Panc1 (cell line): Measurements from ENCODE around the gene SLC1A2. TPM values are rescaled to one million over a fixed set of nuclear protein-coding genes. Genes with fewer than 3 reads are reported as not detected.

ENCODE experiments used
- ATAC-seq: fragments of 200-7000 bp; cut with Tn5 transposase; 2 replicates; pipeline ENCODE4 v1.9.1; 2020; ENCODE audit warnings: mild to moderate bottlenecking, moderate library complexity
- BruUV-seq: library from RNA; stranded (reverse); fragments of 400-500 nt; replicated peaks from 2 replicates; lab custom pipeline; 2021; lab: Mats Ljungman, UMichigan
- CTCF ChIA-PET: fragments of 300-600 bp; sonication (Branson Sonifier 250); formaldehyde crosslinking; loops from one replicate; lab custom pipeline; 2022; ENCODE audit warnings: antibody characterized with exemption; lab: Charles Lee
- POLR2A ChIA-PET: fragments of 300-600 bp; sonication (Branson Sonifier 250); formaldehyde crosslinking; loops from one replicate; lab custom pipeline; 2022; ENCODE audit warnings: antibody characterized with exemption; lab: Charles Lee
- DNase-seq: peaks from one replicate; pipeline ENCODE4 v3.0.0-alpha.2; 2010; ENCODE audit warnings: low read depth, low spot score
- H3K27ac ChIP-seq: 2 replicates; pipeline ENCODE4 v1.5.1; 2011; ENCODE audit warnings: mild to moderate bottlenecking, low read length, inconsistent platforms
- H3K27me3 ChIP-seq: fragments of 200-500 bp; sonication (Bioruptor generic); 2 replicates; pipeline ENCODE4 v1.6.0; 2014; ENCODE audit warnings: low read length, inconsistent platforms; ENCODE audit not compliant: control insufficient read depth, insufficient read depth
- H3K36me3 ChIP-seq: fragments of 200-500 bp; sonication (Bioruptor generic); 2 replicates; pipeline ENCODE4 v1.5.1; 2014; ENCODE audit warnings: inconsistent platforms, mild to moderate bottlenecking, low read length, moderate library complexity; ENCODE audit not compliant: control insufficient read depth, insufficient read depth
- H3K4me1 ChIP-seq: 2 replicates; pipeline ENCODE4 v1.5.1; 2011; ENCODE audit warnings: inconsistent platforms, mild to moderate bottlenecking, low read length, moderate library complexity; ENCODE audit not compliant: control insufficient read depth, insufficient read depth
- H3K4me3 ChIP-seq, 2 experiments: 2 replicates each; pipeline ENCODE4 v1.5.1; 2011 to 2012; ENCODE audit warnings: low read depth in 2 of 2, low read length in 2 of 2, mild to moderate bottlenecking in 2 of 2, inconsistent platforms in 1 of 2, moderate library complexity in 1 of 2
- H3K9me3 ChIP-seq: fragments of 200-500 bp; sonication (Bioruptor generic); 2 replicates; pipeline ENCODE4 v1.5.1; 2014; ENCODE audit warnings: low read depth, mild to moderate bottlenecking, inconsistent platforms, low read length, moderate library complexity; ENCODE audit not compliant: control insufficient read depth, insufficient read depth
- POLR2AphosphoS5 ChIP-seq: IDR thresholded peaks from 2 replicates; pipeline ENCODE4 v1.6.1; 2012; ENCODE audit warnings: mild to moderate bottlenecking, low read depth, low read length, moderate library complexity
- SIN3A ChIP-seq: IDR thresholded peaks from 2 replicates; pipeline ENCODE4 v1.6.1; 2012; ENCODE audit warnings: low read depth, mild to moderate bottlenecking, low read length, moderate library complexity, borderline replicate concordance; ENCODE audit not compliant: insufficient read depth
- TCF7L2 ChIP-seq: IDR thresholded peaks from 2 replicates; pipeline ENCODE4 v1.6.1; 2011; ENCODE audit warnings: mild to moderate bottlenecking, low read depth, low read length, inconsistent platforms
- in situ Hi-C: cut with HindIII; loops from 2 replicates; pipeline ENCODE4 v1.10.0; 2016; ENCODE audit warnings: low sequenced_read_pairs, low pct_unique_long_range_greater_than_20kb
- intact Hi-C: fragments of 100-400 bp; cut with micrococcal nuclease; formaldehyde crosslinking; loops from one replicate; pipeline ENCODE4 v1.10.0; 2022; ENCODE audit not compliant: unreplicated experiment
- total RNA-seq: library from RNA; stranded (reverse); gene quantifications from one replicate; pipeline ENCODE4 v1.2.1, GENCODE V29; 2021; ENCODE audit not compliant: unreplicated experiment
- TF ChIP-seq, protein P1 (sequence below): fragments of 450-650 bp; IDR thresholded peaks from 2 replicates; pipeline ENCODE4 v1.5.1; 2017; ENCODE audit warnings: mild to moderate bottlenecking
- TF ChIP-seq, protein P2 (sequence below), 2 experiments: IDR thresholded peaks; 2 replicates each; pipeline ENCODE4 v1.6.1; 2011 to 2012; ENCODE audit warnings: low read depth in 2 of 2, control low read depth in 1 of 2, low read length in 1 of 2, mild to moderate bottlenecking in 1 of 2, moderate library complexity in 1 of 2; ENCODE audit not compliant: insufficient read depth in 1 of 2

The SLC1A2 gene
- total RNA-seq, 1 experiment from 2014 or later: 0.21 TPM

DNA sequence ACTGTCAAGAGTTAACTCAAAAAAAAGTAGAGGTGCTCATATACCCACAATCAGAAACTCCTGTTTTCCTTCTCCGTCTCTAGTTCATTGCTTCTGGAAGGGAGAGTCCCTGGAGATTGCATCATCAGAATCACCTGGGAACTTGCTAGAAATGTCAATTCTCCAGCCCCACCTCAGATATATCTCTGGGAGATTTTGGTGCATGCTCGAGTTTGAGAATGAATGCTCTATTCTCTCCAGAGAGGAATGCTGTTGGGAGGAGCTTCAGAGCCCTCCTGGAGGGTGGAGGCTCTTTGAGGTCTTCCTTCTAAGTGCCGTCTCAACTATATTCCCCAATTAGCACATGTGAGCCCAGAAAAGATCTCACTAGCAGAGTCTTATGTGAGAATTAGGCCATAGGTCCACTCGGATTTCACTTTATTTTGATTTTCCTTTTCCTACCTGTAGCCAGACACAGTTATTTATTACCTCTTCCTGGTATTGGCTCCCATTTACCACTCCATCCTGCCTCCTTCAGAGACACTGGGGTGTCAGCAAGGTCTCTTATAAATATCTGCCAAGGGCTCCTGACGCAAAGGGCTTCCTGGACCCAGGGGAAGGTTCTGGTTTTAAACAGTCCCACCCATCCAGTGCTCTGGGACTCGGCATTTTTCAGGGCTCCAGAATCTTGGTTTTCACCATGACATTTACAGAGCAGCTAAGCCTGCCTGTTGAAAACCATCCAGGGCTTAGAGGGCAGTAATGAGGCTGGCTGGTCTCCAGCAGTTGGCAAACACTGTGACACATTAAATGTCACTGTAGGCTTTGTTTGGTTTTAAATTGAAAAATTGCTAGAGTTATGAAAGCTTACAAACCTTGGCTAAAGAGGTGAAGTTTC, 144.2 kb downstream of the SLC1A2 start:
- ChIA-PET POLR2A (no interaction called here), CTCF (no interaction called here)
- peaks cover 12% of the 10 kb centered on the region for H3K4me1 ChIP-seq
- H3K9me3 ChIP-seq: no peaks in the 10 kb centered on the region
- BruUV-seq: no TSS peak
- no peak overlapping the region for H3K4me3 ChIP-seq
- no peaks in the 10 kb centered on the region for H3K36me3 ChIP-seq
- TF ChIP-seq, protein P1, sequence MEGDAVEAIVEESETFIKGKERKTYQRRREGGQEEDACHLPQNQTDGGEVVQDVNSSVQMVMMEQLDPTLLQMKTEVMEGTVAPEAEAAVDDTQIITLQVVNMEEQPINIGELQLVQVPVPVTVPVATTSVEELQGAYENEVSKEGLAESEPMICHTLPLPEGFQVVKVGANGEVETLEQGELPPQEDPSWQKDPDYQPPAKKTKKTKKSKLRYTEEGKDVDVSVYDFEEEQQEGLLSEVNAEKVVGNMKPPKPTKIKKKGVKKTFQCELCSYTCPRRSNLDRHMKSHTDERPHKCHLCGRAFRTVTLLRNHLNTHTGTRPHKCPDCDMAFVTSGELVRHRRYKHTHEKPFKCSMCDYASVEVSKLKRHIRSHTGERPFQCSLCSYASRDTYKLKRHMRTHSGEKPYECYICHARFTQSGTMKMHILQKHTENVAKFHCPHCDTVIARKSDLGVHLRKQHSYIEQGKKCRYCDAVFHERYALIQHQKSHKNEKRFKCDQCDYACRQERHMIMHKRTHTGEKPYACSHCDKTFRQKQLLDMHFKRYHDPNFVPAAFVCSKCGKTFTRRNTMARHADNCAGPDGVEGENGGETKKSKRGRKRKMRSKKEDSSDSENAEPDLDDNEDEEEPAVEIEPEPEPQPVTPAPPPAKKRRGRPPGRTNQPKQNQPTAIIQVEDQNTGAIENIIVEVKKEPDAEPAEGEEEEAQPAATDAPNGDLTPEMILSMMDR: no peak; the same call in 1 of the 2 replicates
- no peak for TF ChIP-seq SIN3A
- TF ChIP-seq, protein P2, sequence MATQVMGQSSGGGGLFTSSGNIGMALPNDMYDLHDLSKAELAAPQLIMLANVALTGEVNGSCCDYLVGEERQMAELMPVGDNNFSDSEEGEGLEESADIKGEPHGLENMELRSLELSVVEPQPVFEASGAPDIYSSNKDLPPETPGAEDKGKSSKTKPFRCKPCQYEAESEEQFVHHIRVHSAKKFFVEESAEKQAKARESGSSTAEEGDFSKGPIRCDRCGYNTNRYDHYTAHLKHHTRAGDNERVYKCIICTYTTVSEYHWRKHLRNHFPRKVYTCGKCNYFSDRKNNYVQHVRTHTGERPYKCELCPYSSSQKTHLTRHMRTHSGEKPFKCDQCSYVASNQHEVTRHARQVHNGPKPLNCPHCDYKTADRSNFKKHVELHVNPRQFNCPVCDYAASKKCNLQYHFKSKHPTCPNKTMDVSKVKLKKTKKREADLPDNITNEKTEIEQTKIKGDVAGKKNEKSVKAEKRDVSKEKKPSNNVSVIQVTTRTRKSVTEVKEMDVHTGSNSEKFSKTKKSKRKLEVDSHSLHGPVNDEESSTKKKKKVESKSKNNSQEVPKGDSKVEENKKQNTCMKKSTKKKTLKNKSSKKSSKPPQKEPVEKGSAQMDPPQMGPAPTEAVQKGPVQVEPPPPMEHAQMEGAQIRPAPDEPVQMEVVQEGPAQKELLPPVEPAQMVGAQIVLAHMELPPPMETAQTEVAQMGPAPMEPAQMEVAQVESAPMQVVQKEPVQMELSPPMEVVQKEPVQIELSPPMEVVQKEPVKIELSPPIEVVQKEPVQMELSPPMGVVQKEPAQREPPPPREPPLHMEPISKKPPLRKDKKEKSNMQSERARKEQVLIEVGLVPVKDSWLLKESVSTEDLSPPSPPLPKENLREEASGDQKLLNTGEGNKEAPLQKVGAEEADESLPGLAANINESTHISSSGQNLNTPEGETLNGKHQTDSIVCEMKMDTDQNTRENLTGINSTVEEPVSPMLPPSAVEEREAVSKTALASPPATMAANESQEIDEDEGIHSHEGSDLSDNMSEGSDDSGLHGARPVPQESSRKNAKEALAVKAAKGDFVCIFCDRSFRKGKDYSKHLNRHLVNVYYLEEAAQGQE (IDR thresholded peaks at IDR 0.05; ENCODE audit: insufficient read depth in 1 of 2, low read depth in 2 of 2, low read length in 1 of 2): no peak
- TF ChIP-seq TCF7L2: no peak
- H3K27ac ChIP-seq: no peak overlapping the region; the same call in 1 of the 2 replicates
- in situ Hi-C loops (no loop called here), intact Hi-C loops (no loop called here)
- ATAC-seq (no peak; the same call in 1 of the 2 replicates), DNase-seq (no peak)
- H3K27me3 ChIP-seq: no peaks in the 10 kb centered on the region

DNA sequence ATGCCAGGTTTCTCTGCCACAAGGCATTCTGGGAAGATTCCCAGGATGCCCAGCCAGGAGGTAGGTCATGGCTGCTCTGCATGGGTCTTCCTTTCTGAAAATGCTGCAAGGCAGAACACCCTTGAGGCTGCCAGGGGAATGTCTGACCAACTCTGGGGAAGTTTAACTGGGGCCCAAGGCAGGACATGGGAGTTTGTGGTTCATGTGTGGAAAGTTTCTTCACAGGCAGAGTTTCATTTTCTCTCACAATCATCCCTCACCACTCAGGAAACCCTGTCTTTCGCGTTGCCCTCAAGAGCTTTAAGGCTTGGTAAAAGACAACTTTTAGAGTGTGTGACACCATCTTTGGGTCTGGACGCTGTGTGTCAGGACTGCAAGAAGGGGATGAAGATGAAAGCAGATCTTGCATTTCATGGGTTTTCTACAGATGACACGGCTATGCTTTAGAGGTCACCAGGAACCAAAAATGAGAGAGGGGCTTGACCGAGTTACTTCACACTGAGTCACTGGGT, 146.9 kb downstream of the SLC1A2 start:
- no peak for ATAC-seq
- CTCF ChIA-PET: no interaction called here
- H3K36me3 ChIP-seq: no peaks in the 10 kb centered on the region
- H3K9me3 ChIP-seq: no peaks in the 10 kb centered on the region
- no peak overlapping the region for H3K4me3 ChIP-seq
- H3K4me1 ChIP-seq: peaks cover 12% of the 10 kb centered on the region
- no peaks in the 10 kb centered on the region for H3K27me3 ChIP-seq
- POLR2A ChIA-PET: no interaction called here
- DNase-seq: no peak
- TF ChIP-seq, protein P2 (IDR thresholded peaks at IDR 0.05; ENCODE audit: insufficient read depth in 1 of 2, low read depth in 2 of 2, low read length in 1 of 2): no peak
- TF ChIP-seq TCF7L2 (no peak), SIN3A (no peak), POLR2AphosphoS5 (no peak)
- TF ChIP-seq, protein P1: no peak
- BruUV-seq: no TSS peak
- no peak overlapping the region; the same call in 1 of the 2 replicates for H3K27ac ChIP-seq
- intact Hi-C loops: no loop called here
- in situ Hi-C loops: no loop called here
